HG02588 (cell line): ENCODE data around the gene ZNF639.
"Not testable (repeated sequence)": the region's sequence is repeated elsewhere in the genome, so short reads cannot be mapped to it uniquely, and the experiment has no call there.

ENCODE experiments used
- ATAC-seq: cut with Tn5 transposase; IDR thresholded peaks from one replicate; pipeline ENCODE4 v1.9.1; 2021; ENCODE audit warnings: mild to moderate bottlenecking, moderate library complexity; ENCODE audit not compliant: unreplicated experiment

Gene ZNF639

GRCh38 chr3:179322286-179323196 lies at the start of gene ZNF639:
TSS of gene ZNF639 (plus strand) at chr3:179323031. CDS start at chr3:179328294, 5,263 bp downstream.
- ATAC-seq = peak; percentile 72

- ATAC-seq = not testable (repeated sequence)
These were observed 48.4 kb upstream of the ZNF639 start for GRCh38 chr3:179274434-179274833.

- no peak for ATAC-seq
These were observed 46.8 kb upstream of the ZNF639 start for GRCh38 chr3:179276001-179276400.

GRCh38 chr3:179276743-179277142 lies 46.1 kb upstream of the ZNF639 start:
- ATAC-seq = no peak

- no peak for ATAC-seq
These were observed 44.7 kb upstream of the ZNF639 start for GRCh38 chr3:179278151-179278550.

GRCh38 chr3:179278932-179279693 lies 43.7 kb upstream of the ZNF639 start:
- ATAC-seq = no peak

- ATAC-seq = no peak
These were observed 43.0 kb upstream of the ZNF639 start for GRCh38 chr3:179279837-179280236.

- no peak for ATAC-seq
These were observed 41.0 kb upstream of the ZNF639 start for GRCh38 chr3:179281825-179282224.

GRCh38 chr3:179286331-179286730 lies 36.5 kb upstream of the ZNF639 start:
- no peak for ATAC-seq

GRCh38 chr3:179288845-179289244 lies 34.0 kb upstream of the ZNF639 start:
- ATAC-seq = no peak

GRCh38 chr3:179289295-179289694 lies 33.5 kb upstream of the ZNF639 start:
- ATAC-seq = no peak

GRCh38 chr3:179292450-179292849 lies 30.4 kb upstream of the ZNF639 start:
- no peak for ATAC-seq

- ATAC-seq = no peak
These were observed 24.7 kb upstream of the ZNF639 start for GRCh38 chr3:179297971-179298725.

- ATAC-seq = no peak
These were observed 23.5 kb upstream of the ZNF639 start for GRCh38 chr3:179299316-179299715.

- peak; percentile 60 for ATAC-seq
These were observed 22.7 kb upstream of the ZNF639 start for GRCh38 chr3:179299999-179300613.

- ATAC-seq = no peak
These were observed 21.2 kb upstream of the ZNF639 start for GRCh38 chr3:179301645-179302044.

- no peak for ATAC-seq
These were observed 20.7 kb upstream of the ZNF639 start for GRCh38 chr3:179302111-179302510.

GRCh38 chr3:179304605-179305004 lies 18.2 kb upstream of the ZNF639 start:
- ATAC-seq = no peak

- ATAC-seq = not testable (repeated sequence)
These were observed 15.5 kb upstream of the ZNF639 start for GRCh38 chr3:179307362-179307761.

- no peak for ATAC-seq
These were observed 14.8 kb upstream of the ZNF639 start for GRCh38 chr3:179308001-179308400.
